ENCODE measurements around the gene TRPV3. TPM values are rescaled to one million over a fixed set of nuclear protein-coding genes. Genes with fewer than 3 reads are reported as not detected.
"Not testable (repeated sequence)": the region's sequence is repeated elsewhere in the genome, so short reads cannot be mapped to it uniquely, and the experiment has no call there.

Gene TRPV3
- total RNA-seq, 1 donor from 2014 or later, result 1.8 TPM

DNA sequence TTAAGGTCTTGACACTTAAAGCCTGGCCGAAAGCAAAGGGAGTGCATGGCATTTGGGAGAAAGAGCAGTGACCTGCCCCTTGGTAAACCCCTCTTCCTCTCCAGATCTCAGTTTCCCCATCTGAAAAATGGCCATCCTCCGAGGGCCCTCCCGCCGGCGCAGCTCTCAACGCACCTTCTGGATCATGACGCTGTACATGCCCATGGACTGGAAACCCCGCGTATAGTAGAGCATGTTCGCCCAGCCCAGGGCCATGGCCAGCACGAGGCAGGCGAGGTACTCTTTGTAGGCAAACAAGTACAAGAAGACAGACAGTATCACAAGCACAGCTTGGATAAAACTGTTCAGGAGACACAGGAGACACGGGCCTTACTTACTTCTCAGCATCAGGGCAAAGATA is 33.6 kb downstream of the TRPV3 start:
- no peak for DNase-seq

DNA sequence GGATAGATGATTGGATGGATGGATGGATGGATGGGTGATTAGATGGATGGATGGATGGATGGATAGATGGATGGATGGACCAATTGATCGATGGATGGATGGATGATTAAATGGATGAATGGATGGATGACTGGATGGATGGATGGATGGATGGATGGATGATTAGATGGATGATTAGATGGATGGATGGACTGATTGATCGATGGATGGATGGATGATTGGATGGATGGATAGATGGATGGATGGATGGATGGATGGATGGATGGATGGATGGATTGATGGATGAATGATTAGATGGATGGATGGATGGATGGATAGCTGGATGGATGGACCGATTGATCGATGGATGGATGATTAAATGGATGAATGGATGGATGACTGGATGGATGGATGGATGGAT is 38.1 kb downstream of the TRPV3 start:
- DNase-seq, result not testable (repeated sequence)

DNA sequence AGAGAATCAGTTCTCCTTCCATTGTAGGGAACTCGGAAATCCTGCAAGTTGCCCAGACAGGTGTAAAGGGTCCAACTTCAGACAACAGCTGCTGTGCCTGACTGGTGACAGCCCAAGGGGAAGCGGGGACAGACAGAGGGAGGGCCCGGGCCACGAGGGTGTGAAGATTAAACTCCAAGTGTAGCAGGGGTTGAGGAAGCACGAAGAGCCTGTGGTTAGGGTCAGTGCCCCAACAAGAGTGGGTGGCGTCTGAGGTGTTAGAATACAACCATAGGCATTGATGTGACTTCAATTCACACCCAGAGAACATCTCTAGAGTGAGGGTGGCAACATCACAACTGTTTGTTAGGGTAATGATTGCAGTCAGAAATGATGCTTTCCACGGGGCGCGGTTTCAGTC is 42.7 kb downstream of the TRPV3 start:
- no peak for DNase-seq

DNA sequence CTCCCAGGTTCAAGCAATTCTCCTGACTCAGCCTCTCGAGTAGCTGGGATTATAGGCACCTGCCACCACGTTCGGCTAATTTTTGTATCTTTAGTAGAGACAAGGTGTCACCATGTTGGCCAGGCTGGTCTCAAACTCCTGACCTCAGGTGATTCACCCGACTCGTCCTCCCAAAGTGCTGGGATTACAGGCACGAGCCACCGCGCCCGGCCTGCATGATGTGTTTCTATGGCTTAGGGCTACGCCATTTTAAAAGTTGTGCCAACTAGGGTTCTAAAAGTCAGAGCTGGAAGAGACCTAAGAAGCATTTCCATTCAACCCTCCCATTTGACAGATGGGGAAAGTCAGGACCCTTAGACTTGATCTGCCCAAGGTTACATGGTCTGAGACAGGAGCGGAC is 43.4 kb downstream of the TRPV3 start:
- DNase-seq, result not testable (repeated sequence)

DNA sequence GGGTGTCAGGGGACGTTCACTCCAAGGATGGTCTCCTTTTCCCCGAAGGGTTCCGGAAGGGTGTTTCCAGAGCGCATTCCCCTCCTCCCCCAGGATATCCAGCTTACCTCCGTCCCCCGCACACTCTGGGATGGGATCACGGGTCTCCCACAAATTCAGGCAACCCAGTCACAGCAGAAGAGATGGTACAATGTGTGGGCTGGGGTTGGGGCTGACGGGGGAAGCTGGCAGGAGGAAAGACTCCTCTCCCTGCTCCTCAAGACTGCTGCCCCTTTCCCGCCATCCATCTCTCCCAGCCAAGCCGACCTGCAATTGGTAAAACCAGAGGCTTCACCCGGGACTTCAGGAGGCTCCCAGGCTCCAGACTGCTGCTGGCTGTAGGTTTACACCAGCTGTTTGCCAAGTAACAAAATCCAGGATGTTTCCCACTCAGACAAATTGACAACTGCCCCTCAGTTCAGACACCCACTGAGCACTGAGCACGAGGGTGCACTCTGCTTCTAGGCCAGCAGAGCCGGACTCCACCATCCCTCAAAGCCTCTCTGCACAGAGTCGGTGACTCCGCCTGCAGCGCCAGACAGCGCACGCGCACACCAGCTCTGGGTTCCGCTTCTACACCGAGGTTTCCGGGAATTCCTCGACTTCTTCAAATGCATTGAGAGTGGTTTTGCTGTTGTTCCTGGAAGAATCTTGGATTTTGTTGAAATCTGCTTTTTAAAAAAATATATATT is 44.1 kb downstream of the TRPV3 start:
- no peak for DNase-seq

DNA sequence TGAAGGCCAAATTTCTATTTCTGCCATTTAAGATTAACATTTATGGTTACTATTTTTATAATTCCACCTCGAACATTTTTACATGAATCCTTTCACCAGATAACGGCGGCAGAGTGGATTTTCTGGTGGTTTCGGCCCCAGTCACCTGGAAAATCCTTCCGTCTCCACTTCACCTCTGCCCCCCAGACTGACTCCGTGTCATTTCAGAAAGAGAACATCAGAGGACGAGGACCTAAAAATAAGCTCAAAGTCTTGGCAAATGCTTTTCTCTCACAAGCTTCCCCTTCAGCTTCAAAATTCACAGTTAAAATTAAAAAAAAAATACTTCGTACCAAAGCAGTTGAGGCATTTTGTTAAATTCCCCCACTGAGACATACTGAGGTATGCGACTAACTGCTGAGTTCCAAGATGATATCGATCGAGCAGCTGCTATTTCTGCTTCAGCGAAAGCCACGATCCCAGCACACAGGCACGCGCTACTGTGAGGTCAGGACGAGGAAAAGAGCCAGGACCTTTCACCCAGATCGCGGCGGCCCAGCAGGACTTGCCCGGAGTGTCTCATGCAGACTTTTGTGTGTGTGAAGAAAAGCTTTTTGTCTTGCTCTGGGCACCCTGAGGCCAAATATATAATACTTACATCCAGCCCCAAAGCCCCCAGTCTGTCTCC is 45.0 kb downstream of the TRPV3 start:
- DNase-seq, result peak; percentile 74

DNA sequence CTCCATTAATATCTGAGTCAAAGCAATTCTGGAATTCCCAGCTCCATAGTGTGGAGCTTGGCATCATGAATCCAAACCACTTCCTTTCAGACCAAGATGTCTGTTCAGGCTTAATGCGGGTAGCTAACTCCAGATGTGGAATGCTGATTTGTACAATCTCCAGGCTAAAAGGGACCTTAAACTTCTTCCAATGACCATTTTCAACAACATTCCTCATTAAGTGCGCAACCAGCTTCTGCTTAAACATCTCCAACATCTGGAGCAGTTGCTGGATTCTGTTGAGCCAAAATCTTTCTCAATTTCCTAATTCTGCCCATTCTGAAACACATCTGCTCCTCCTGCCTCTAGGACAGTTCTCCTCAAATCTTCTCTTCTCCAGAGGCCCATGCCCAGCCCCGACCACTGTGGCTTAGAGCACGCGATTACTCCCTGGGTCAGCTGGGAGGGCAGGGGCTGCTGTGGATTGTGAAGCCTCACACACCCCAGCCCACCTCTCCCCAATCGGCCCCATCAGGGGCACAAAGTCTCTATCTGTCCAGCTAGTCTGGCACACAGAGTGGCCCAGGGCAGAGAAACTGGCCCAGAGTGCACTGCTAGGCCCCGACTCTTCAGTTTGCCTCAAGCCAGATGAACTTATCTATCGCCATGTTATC is 45.6 kb downstream of the TRPV3 start:
- DNase-seq, result no peak

DNA sequence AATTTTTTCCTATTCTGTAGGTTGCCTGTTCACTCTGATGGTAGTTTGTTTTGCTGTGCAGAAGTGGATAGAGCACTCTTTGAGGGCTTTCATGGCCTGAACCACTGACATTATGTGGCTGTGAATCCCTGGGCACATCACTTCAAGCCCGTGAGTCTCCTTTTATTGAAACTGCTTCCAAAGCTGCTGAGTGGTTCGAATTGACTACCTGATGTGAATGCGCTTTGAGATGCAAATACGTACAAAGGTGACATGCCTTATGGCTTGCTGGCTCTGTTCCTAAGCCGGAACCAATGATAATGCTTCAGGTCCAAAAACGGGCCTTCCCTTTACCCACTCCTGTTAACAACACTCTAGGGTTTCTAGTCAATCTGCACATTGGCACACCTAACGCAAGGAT is 47.5 kb downstream of the TRPV3 start:
- no peak for DNase-seq

DNA sequence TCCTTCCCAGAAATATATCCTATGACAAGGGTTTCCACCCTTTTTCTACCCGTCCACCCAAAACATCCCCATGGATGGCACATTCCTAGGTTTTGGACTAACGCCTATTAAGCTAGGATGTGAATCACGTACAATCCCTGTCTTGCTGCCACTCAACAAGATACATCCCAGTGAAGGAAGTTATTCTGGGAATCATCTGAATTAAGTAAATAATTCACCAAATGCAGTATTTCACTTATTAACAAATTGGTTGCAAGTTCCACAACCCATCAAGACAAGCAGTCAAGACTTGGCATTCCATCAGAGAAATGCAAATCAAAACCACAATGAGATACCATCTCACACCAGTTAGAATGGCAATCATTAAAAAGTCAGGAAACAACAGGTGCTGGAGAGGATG is 49.7 kb downstream of the TRPV3 start:
- no peak for DNase-seq

DNA sequence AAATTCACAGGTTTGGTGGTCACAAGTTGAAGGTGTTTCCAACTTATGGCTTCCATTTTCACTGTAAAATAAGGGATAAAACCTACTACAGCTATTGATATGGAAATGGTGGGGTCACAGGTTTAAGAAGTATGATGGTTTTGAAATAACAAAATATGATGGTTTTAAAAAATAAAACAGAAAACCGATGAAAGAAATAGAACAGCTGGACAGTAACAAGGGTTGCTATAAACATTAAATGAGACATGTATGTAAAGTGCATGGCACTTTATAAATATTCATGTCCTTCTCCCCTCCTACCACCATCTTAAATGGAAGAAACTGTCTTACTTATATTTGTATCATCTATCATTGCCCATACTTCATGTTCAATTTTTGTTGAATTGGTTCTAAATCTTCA is 50.5 kb downstream of the TRPV3 start:
- DNase-seq, result no peak

DNA sequence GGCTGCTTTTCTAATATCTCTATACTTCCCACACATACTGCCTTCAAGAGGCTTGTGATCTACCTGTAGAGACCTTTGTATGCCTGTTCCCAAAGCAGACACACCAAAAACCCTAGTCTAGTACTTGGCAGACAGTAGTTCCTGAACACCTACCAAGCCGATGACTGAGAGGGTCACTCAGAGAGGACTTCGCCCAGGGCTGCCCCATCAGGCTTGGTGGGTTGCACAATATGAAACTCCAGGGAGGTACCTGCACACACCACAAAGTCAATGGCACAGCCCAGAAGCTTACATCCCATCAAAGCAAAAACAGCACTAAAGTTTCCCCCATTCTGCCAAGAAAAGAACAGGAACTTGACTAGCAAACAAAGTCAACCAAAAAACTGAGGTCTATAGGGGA is 51.6 kb downstream of the TRPV3 start:
- no peak for DNase-seq

DNA sequence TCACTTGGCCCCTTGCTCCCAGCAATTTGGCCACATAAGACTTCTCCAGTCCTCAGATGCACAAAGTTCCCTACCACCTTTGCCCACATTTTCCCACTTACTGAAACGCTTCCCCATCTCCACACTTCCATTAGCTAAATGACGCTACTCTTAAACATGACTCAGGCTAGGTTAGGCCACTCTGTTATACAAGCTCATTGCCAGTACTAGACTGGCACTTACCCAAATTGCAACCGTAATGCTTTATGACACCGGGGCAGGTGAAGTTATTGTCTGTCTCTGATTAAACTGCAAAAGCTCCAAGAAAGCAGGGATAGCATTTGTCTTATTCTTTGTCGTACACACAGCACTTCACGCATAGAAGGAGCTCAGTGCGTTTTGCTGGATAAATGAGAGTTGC is 52.6 kb downstream of the TRPV3 start:
- no peak for DNase-seq

DNA sequence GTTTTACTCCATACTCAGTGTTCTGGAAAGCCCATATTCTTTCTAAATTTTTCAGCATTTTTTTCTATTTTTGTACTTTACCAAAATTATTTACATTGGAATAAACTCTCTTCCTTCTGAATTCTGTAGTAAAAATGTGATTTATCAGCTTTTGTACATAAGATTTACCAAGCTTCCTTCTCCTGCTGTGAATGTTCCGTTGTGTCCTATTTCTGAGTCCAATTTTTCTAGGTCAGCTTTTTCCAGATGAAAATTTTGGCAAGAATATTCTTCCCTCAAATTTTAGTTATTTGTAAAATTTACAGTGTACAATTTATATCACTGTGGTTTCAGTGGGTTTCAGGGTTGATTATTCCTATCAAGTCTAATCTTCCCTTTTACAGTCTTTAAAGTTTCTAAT is 54.3 kb downstream of the TRPV3 start:
- DNase-seq, result no peak

DNA sequence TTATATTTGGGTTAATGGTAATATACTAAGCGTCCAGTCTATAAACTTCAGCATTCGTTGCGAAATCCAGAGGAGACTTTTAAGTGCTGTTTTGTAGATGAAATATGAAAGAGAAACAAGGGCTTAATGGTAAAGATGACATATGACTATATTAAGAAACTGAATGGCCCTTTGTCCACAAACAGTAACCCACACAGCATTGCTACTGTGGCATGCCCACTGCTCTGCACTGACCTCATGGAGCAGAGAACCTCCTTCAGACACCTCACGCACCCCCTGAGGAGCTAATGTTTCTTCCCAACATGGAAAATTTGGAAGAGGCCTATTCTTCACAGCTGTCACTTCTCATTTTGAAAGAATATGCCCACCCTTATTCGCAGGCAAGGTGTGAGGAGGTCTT is 55.1 kb downstream of the TRPV3 start:
- no peak for DNase-seq

DNA sequence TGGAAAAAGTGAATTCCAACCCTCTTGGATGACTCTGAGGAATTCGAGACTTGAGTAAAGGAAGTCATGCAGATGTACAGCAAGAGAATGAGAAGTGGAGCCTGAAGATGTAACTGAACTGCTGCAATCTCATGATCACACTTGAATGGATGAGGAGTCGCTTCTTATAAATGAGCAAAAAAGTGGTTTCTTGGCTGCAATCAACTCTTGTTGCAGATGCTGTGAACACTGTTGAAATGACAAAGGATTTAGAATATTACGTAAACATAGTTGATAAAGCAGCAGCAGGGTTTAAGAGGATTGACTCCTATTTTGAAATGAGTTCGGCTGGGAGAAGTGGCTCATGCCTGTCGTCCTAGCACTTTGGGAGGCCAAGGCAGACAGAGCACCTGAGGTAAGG is 56.3 kb downstream of the TRPV3 start:
- DNase-seq, result no peak

DNA sequence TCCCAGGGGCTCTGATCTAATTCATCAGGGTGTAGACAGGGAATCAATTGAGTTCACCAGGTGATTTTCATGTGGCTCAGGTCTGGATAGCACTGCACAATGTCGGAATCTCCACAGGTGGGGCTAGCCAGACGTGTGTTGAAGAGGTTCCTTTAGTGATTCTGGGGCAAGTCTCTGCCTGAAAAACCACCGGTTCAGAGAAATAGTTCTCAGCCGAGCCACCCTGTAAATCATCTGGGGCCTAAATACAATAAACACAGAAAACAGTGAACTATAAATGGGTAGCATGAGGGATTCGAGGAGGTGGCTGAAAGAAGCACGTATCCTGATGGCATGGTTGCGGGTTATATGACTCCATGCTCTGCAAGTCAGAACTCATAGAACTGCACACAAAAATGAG is 60.5 kb downstream of the TRPV3 start:
- DNase-seq, result no peak

DNA sequence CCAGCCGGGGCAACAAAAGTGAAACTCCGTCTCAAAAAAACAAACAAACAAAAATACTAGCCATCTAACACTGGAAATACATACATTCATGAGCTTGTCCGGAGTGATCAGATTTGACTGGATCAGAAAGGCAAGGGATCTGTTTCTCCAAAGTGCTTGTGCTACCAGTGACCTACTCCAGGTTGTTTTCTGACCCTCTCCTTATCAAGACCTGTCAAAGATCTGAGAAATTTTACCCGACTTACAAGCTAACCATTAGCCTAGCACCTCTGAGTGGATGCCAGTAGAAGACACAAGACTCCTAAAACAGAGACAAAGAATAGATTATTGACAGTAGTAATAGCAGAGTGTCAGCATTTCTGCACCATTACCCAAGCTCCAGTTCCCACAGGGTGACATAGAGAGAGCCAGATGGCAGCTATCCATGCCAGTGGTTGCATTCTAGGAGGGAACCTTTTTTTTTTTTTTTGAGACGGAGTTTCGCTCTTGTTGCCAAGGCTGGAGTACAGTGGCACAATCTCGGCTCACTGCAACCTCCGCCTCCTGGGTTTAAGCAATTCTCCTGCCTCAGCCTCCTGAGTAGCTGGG is 72.0 kb downstream of the TRPV3 start:
- no peak for DNase-seq

DNA sequence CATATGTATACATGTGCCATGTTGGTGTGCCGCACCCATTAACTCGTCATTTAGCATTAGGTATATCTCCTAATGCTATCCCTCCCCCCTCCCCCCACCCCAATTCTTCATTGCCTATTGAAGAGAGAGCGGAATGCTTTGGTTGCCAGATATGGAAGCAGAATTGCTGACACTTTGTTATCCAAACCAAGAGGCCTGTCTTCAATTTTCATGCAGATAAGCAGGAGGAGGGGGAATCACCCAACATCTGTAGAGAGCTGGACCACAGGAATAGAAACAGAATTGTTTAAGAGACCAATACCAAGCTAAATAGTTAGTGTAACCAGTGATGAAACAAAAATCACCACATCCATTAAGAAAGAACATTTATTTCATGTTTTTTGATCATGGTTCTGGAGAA is 74.8 kb downstream of the TRPV3 start:
- no peak for DNase-seq

DNA sequence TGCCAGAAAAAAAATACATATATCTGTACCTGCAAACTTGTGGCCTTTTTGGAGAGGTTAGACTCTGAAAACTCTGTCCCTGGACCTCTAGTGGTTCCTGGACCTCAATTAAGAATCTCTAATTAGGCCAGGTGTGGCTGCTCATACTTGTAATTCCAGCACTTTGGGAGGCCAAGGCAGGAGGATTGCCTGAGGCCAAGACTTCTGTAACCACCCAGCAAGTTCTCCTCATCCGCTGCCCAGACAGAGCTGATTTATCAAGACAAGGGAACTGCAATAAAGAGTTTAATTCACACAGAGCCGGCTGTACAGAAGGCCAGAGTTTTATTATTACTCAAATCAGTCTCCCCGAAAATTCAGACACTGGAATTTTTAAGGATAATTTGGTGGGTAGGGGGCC is 77.6 kb downstream of the TRPV3 start:
- DNase-seq, result no peak

DNA sequence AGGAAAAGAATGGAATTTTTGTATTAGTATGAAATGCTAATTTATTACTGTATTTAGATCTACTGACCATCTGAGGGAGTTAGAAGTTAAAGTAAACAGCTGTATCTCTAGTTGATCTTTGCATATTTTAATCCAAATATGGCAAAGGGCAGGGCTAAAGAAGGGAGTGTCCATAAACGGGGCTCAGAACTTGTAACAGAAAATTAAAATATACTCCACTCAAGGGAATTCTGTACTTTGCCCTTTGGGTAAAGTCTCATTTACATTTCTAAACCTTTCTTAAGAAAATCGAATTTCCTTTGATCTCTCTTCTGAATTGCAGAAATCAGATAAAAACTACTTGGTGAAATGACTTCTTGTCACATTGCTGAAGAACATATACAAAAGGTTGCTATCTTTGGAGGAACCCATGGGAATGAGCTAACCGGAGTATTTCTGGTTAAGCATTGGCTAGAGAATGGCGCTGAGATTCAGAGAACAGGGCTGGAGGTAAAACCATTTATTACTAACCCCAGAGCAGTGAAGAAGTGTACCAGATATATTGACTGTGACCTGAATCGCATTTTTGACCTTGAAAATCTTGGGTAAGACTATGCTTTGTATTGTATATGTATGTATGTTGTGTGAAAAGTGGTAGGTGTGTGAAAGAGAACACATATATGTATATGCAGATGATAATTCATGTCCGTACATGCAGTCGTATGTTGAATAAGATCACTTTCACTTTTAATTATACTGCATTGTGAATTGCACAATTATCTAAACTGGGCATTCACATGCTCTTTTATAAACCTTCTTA is 81.6 kb downstream of the TRPV3 start, which contains the start of gene ASPA:
ASPA (plus strand) TSS at position 186 of the 799 bp plus-strand sequence; CDS start at position 349, 163 bp downstream.
- no peak for DNase-seq

DNA sequence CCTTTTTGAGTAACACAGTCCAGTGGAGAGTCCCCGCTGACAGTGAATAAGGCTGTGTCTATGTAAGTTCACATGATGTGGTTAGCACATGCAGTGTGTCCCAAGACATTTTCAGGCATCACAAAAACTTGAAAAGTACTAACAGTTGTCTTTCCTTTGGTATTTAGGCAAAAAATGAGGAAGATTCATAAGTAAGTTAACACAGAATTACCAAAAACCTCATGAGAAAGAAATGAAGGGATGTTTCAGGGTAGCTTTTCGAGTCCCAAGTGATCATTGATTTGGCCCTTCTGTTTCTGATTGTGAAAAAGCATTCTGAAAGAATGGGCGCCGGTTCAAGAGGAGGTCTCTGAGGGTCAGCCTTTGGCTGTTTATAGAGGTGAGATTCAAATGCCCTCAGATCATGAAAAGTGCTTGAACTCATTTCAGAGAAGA is 82.3 kb downstream of the TRPV3 start:
- peak; percentile 12 for DNase-seq

DNA sequence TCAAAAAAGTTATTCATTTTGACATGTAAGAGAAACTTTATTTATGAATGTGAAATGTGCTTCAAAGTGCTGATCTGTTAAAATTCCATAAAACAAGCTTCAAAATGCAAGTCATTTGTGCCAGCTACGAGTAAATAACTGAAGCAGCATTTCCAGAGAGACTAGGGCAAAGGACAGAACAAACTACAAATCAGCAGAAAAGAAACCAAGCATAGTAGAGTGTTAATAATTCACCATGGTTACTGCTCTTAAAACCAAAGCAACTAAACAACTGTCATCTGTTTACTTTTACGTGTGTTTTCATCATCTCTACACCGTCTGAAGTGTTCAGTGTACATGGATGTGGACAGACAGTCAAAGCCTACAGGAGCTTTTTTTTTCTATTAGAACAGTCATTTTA is 83.4 kb downstream of the TRPV3 start:
- DNase-seq, result peak; percentile 26
